H1 (cell line): ENCODE data around the gene GABRE.

Experiments
- CTCF ChIP-seq, 3 experiments: IDR thresholded peaks; 1 replicate in 2 of 3; 2 replicates in 1 of 3; pipeline versions ENCODE4 v1.5.1 to v1.6.1; 2011; ENCODE audit warnings: low read length in 3 of 3, mild to moderate bottlenecking in 3 of 3, inconsistent platforms in 2 of 3, low read depth in 1 of 3, moderate library complexity in 1 of 3; ENCODE audit not compliant: insufficient read depth in 1 of 3; ENCODE audit errors: control extremely low read depth in 1 of 3
- POLR2A ChIP-seq, 2 experiments: IDR thresholded peaks; 1 replicate in 1 of 2; 2 replicates in 1 of 2; pipeline ENCODE4 v1.6.1; 2011; ENCODE audit warnings: low read depth in 2 of 2, low read length in 2 of 2, mild to moderate bottlenecking in 2 of 2; ENCODE audit errors: control extremely low read depth in 1 of 2

- TF ChIP-seq CTCF (IDR thresholded peaks at IDR 0.05; ENCODE audit: control extremely low read depth in 1 of 3, insufficient read depth in 1 of 3, low read depth in 1 of 3, low read length in 3 of 3) (no peak), POLR2A (IDR thresholded peaks at IDR 0.05; ENCODE audit: control extremely low read depth in 1 of 2, low read depth in 2 of 2, low read length in 2 of 2) (no peak)
These were observed 8.7 kb upstream of the GABRE start for GRCh38 chrX:151983186-151983585.
